Vagina (tissue), 2 donors: ENCODE data around the gene STXBP6.

ENCODE experiments used
- POLR2A ChIP-seq, 2 donors: fragments of 450-650 bp; IDR thresholded peaks; one replicate each; pipeline ENCODE4 v1.6.1; 2017; ENCODE audit warnings: antibody characterized with exemption in 2 of 2, mild to moderate bottlenecking in 2 of 2, moderate library complexity in 2 of 2
- TF ChIP-seq, protein P1 (sequence below), 3 experiments: fragments of 450-650 bp in 2 of 3; fragments of 200-600 bp in 1 of 3; sonication (generic) in 1 of 3; IDR thresholded peaks; one replicate each; pipeline ENCODE4 v1.5.1; 2017 to 2019; ENCODE audit warnings: antibody characterized with exemption in 3 of 3, mild to moderate bottlenecking in 2 of 3, moderate library complexity in 2 of 3

DNA sequence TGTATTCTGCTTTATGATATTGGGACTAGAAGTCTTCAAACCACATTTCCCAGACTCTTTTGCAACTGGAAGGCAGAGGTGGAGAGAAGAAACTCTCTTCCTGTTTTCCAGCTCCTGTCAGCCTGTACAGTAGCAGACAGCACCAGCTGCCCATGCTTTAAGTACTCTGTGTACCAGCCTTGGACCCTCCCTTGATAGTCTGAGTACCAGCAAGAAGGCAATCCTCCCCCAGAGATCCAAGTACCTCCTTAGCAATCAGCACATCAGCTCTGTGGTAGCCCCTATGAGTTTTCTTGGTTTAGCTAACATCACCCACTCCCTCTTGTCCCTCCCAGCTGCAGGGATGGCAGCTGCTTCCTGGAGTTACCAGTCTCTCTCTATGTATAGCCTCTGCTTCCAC, 56.3 kb downstream of the STXBP6 start:
- TF ChIP-seq, protein P1, sequence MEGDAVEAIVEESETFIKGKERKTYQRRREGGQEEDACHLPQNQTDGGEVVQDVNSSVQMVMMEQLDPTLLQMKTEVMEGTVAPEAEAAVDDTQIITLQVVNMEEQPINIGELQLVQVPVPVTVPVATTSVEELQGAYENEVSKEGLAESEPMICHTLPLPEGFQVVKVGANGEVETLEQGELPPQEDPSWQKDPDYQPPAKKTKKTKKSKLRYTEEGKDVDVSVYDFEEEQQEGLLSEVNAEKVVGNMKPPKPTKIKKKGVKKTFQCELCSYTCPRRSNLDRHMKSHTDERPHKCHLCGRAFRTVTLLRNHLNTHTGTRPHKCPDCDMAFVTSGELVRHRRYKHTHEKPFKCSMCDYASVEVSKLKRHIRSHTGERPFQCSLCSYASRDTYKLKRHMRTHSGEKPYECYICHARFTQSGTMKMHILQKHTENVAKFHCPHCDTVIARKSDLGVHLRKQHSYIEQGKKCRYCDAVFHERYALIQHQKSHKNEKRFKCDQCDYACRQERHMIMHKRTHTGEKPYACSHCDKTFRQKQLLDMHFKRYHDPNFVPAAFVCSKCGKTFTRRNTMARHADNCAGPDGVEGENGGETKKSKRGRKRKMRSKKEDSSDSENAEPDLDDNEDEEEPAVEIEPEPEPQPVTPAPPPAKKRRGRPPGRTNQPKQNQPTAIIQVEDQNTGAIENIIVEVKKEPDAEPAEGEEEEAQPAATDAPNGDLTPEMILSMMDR (IDR thresholded peaks at IDR 0.05), result no peak
- no peak for TF ChIP-seq POLR2A (IDR thresholded peaks at IDR 0.05)
